GM12801 (cell line): ENCODE data around the gene BMP7.

Experiments
- TF ChIP-seq, protein P1 (sequence below): IDR thresholded peaks from one replicate; pipeline ENCODE4 v1.5.1; 2011; ENCODE audit warnings: control low read depth; ENCODE audit not compliant: insufficient read length; ENCODE audit errors: extremely low read depth

Gene BMP7

DNA sequence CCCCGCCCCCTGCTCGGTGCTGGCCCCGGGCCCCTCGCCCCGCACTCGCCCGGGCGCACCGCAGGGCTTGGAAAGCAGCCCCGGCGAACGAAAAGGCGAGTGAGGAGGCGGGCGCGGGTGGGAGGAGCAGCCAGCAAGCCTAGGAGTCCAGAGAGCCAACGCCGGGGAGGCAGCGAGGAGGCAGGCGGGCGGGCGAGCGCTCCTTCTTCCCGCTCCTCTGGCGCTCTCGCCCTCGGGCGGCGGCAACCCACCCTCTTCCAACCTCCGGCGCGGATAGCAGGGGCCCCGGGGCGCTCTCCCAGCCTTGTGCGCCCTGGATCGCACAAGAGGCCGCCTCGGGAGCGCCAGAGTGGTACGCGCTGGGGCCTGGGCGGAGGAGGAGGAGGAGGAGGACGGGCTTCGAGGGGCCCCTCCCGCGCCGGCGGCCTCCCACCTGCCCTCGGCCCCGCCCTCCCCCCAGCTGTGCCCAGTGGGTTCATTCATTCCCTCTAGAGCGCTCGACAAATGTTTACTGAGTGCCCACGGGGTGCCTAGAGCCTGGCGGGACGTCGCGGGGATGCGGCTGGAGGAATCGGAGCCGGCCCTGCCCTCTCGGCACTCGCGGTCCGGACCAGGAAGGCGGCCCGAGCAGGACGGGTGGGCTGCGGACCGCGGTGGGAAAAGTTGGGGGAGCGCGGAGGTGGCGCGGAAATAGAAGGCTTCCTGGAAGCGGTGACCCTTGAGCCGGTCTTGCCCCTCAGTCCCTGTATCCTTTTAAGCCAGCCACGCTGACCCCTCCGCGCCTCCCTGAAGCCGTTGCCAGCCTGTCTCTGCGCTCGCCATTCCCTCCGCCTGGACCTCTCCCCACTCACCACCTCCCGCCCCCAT lies at the start of gene BMP7:
BMP7 (minus strand) TSS at position 351 of the 867 bp plus-strand sequence. CDS start 519 bp downstream, outside the sequence.
- TF ChIP-seq, protein P1, sequence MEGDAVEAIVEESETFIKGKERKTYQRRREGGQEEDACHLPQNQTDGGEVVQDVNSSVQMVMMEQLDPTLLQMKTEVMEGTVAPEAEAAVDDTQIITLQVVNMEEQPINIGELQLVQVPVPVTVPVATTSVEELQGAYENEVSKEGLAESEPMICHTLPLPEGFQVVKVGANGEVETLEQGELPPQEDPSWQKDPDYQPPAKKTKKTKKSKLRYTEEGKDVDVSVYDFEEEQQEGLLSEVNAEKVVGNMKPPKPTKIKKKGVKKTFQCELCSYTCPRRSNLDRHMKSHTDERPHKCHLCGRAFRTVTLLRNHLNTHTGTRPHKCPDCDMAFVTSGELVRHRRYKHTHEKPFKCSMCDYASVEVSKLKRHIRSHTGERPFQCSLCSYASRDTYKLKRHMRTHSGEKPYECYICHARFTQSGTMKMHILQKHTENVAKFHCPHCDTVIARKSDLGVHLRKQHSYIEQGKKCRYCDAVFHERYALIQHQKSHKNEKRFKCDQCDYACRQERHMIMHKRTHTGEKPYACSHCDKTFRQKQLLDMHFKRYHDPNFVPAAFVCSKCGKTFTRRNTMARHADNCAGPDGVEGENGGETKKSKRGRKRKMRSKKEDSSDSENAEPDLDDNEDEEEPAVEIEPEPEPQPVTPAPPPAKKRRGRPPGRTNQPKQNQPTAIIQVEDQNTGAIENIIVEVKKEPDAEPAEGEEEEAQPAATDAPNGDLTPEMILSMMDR, result no peak

DNA sequence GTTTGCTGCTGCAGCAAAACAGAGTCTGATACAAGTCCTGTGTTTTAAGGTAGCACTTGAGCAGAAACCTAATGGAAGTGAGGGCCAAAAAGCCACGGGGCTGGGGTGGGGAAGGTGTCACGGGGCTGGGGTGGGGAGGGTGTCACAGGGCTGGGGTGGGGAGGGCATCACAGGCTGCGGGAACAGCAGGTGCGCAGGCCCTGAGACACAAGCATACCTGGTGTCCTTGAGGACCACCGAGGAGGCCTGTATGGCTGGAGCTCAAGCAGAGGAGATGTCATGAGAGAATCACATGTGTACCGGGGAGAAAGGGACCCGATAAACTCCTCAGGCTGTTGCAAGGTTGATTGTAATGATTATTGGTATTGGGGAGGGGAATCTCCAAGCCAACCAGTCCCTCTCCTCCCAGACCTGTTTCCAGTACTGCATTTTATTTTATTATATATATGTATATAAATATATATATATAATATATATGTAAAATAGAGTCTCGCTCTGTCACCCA lies 49.6 kb upstream of the BMP7 start:
- TF ChIP-seq, protein P1, result no peak

DNA sequence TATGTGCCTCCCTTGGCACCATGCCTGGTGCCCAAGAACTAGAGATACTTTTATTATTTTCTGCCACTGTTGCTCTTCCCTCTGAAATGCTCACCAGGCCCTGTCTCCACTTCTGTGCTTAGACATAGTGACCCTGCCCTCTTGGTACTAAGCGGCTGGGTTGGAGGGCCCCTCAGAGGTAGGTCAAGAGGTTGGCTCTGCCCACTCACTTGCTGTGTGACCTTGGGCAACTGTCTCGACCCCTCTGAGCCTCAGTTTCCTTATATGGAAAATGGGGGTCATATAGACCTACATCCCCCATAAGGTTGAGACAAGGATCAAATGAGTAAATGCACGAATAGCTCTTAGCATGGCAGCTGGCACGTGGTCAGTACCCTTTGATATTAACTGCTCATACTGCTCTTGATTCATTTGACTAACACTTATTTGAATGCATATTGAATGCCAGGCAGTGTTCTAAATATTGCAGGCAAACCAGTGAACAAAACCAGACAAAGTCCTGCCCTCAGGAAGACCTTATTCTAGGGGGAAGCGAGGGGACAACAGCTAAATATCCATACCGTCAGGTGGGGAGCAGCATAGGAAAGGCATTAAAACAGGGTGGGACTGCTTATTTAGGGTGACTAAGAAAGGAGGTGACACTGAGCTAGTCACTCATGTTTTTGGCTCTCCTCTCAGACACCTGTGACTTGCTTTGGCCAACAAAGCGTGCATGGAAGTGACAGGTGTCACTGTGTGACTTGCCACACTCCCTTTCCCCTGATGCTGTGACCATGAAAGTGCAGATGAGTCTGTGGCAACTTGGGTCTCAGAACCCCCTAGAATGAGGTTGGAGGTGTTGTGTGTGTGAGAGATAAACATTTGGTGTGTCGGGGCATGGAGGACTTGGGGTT lies 48.9 kb upstream of the BMP7 start:
- TF ChIP-seq, protein P1, result no peak

DNA sequence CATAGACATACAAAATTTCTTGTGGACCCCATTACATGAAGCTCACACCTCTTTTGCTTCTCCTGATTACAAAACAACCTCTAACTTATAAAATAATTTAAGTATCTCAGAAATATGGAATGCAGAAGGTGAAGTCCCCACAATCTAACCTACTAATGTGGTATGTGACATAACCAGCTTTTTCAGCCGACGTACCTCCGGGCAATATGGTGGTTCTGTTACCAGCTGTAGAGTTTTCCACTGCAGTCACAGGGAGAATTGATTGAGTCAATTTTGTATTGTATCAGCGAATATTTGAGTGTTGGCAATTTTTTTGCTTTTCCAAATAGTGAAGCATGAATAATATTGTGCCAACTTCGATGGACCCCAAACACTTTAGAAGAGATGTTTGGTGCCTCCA lies 47.5 kb upstream of the BMP7 start:
- TF ChIP-seq, protein P1, result no peak

DNA sequence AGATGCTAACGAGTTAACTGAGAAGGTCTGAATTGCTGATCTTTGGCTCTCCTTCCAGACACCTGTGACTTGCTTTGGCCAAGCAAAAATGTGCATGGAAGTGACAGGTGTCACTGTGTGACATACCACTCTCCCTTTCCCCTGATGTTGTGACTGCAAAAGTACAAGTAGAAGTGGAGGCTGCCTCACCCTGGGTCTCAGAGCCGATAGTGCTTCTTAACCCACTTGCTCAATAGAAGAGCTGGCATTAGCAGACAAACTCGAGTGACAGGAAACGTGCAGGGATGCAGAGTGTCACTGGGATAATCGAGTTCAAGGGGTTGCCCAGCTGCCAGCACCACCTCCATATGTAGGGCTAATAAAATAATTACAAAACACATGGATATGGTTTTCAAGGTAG lies 46.8 kb upstream of the BMP7 start:
- TF ChIP-seq, protein P1, result no peak

DNA sequence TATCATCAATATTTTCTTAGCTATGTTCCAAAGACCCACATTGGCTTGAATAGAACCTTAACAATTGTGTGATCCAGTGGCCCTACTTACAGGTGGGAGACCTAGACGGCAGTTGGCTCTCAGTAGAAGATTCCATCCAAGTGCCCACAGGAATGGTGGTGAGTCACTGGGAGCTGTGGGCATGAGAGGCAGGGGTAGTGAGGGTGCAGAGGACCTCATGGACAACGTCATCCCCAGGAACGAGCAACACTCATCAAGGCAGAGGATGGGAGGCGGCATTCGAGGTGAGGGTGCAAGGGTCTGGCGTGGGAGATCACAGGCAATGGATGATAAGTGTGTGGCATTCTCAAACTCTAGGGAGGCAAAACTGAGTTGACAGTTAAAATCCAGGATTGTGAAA lies 45.7 kb upstream of the BMP7 start:
- TF ChIP-seq, protein P1, result no peak
